Stomach (tissue), 9 donors: ENCODE data around the gene ATP9A. TPM values are rescaled to one million over a fixed set of nuclear protein-coding genes. Genes with fewer than 3 reads are reported as not detected.

Source experiments
- DNase-seq, 2 donors: peaks; one replicate each; pipeline versions ENCODE4 v3.0.0 to v3.0.0-alpha.2; 2013 to 2019
- H3K27ac ChIP-seq, 5 donors: fragments of 200-600 bp in 4 of 5; sonication (generic) in 4 of 5; one replicate each; pipeline ENCODE4 v1.5.1; 2013 to 2019; ENCODE audit warnings: mild to moderate bottlenecking in 1 of 5, moderate library complexity in 1 of 5
- H3K27me3 ChIP-seq, 3 donors: fragments of 200-600 bp; sonication (generic); one replicate each; pipeline ENCODE4 v1.5.1; 2017 to 2019; ENCODE audit warnings: mixed run types in 1 of 3
- H3K36me3 ChIP-seq, 4 donors: fragments of 200-600 bp; sonication (generic); 1 replicate in 3 of 4; 2 replicates in 1 of 4; pipeline ENCODE4 v1.5.1; 2016 to 2019
- H3K4me1 ChIP-seq, 4 donors: fragments of 200-600 bp; sonication (generic); one replicate each; pipeline ENCODE4 v1.5.1; 2016 to 2019
- H3K4me3 ChIP-seq, 4 donors: fragments of 200-600 bp; sonication (generic) in 3 of 4; one replicate each; pipeline ENCODE4 v1.5.1; 2016 to 2019; ENCODE audit warnings: mild to moderate bottlenecking in 1 of 4
- H3K9me3 ChIP-seq, 4 donors: fragments of 200-600 bp; sonication (generic); one replicate each; pipeline ENCODE4 v1.5.1; 2016 to 2019
- CTCF ChIP-seq, 7 experiments: fragments of 450-650 bp in 4 of 7; fragments of 200-600 bp in 3 of 7; sonication (generic) in 3 of 7; IDR thresholded peaks; one replicate each; pipeline ENCODE4 v1.5.1; 2016 to 2019; ENCODE audit warnings: antibody characterized with exemption in 7 of 7, control low read depth in 2 of 7, mild to moderate bottlenecking in 1 of 7
- EP300 ChIP-seq: sonication (generic); formaldehyde crosslinking; IDR thresholded peaks from one replicate; pipeline ENCODE4 v1.6.1; 2017; ENCODE audit warnings: antibody characterized with exemption
- POLR2A ChIP-seq, 4 donors: fragments of 450-650 bp; IDR thresholded peaks; one replicate each; pipeline ENCODE4 v1.6.1; 2016; ENCODE audit warnings: antibody characterized with exemption in 4 of 4, control low read depth in 2 of 4, mild to moderate bottlenecking in 1 of 4, moderate library complexity in 1 of 4
- POLR2AphosphoS5 ChIP-seq, 3 donors: sonication (generic); formaldehyde crosslinking; IDR thresholded peaks; one replicate each; pipeline ENCODE4 v1.6.1; 2016; ENCODE audit warnings: antibody characterized with exemption in 3 of 3
- WGBS, 5 donors: extraction: QIAGEN DNeasy Blood & Tissue Kit in 3 of 5; methylation state at CpG; one replicate each; pipeline versions ENCODE4 v1.1.5 to v1.1.7; 2013 to 2018; 5-methylcytosine and 5-hydroxymethylcytosine counted together
- intact Hi-C: fragments of 100-400 bp; cut with DNase I; formaldehyde crosslinking; loops from one replicate; pipeline ENCODE4 v1.15.1; 2023; ENCODE audit warnings: low total_unique reads
- polyA plus RNA-seq, 3 donors: library from polyadenylated mRNA; stranded (reverse); fragments of 200-250 nt; gene quantifications; one replicate each; pipeline ENCODE4 v1.2.3, GENCODE V29; 2013
- total RNA-seq, 5 donors: library from RNA; depleted of rRNA; stranded (reverse); fragments of >200 nt; gene quantifications; one replicate each; pipeline versions ENCODE4 v1.1.0 to v1.2.3, GENCODE V29; 2014 to 2016
- donor health status: healthy with polysubstance abuse.
- donor health status: Bipolar disorder and iron deficiency.
- donor health status: healthy.

ATP9A gene
- total and polyA plus RNA-seq, 8 donors, result 3.2 to 58.9 (median 12.7) TPM

GRCh38 chr20:51812861-51813260 lies 44.7 kb upstream of the ATP9A start:
- intact Hi-C loops, result no loop called here
- Histone ChIP-seq H3K4me1 (no peaks in the 10 kb centered on the region), H3K27me3 (peaks cover 0 to 6% (median 0%) of the 10 kb centered on the region in 3 donors), H3K36me3 (no peaks in the 10 kb centered on the region), H3K4me3 (no peak overlapping the region), H3K27ac (no peak overlapping the region), H3K9me3 (no peaks in the 10 kb centered on the region)
- TF ChIP-seq EP300 (no peak), POLR2A (IDR thresholded peaks at IDR 0.05) (no peak), CTCF (IDR thresholded peaks at IDR 0.05) (no peak), POLR2AphosphoS5 (IDR thresholded peaks at IDR 0.05) (no peak)
- no peak for DNase-seq
- 82 to 90% (median 84%) methylated on average over 4 of the region's 4 CpGs for WGBS, 5 donors

- H3K27ac ChIP-seq, result no peak overlapping the region
- H3K27me3 ChIP-seq, result peaks cover 0 to 6% (median 0%) of the 10 kb centered on the region in 3 donors
- 60 to 76% (median 65%) methylated on average over 8 of the region's 8 CpGs for WGBS, 5 donors
- H3K36me3 ChIP-seq, result no peaks in the 10 kb centered on the region
- no peaks in the 10 kb centered on the region for H3K4me1 ChIP-seq
- no peak overlapping the region for H3K4me3 ChIP-seq
- intact Hi-C loops, result no loop called here
- no peaks in the 10 kb centered on the region for H3K9me3 ChIP-seq
- no peak for TF ChIP-seq POLR2A (IDR thresholded peaks at IDR 0.05)
- no peak for TF ChIP-seq CTCF (IDR thresholded peaks at IDR 0.05)
- DNase-seq, result no peak
Observed at GRCh38 chr20:51811514-51812128, 43.4 kb upstream of the ATP9A start.

GRCh38 chr20:51811042-51811355 lies 42.8 kb upstream of the ATP9A start:
- no peak for DNase-seq
- no peaks in the 10 kb centered on the region for H3K4me1 ChIP-seq
- no peak overlapping the region for H3K4me3 ChIP-seq
- H3K27ac ChIP-seq, result no peak overlapping the region
- H3K36me3 ChIP-seq, result no peaks in the 10 kb centered on the region
- peaks cover 0 to 6% (median 0%) of the 10 kb centered on the region in 3 donors for H3K27me3 ChIP-seq
- 72 to 83% (median 79%) methylated on average over 3 of the region's 3 CpGs for WGBS, 5 donors
- intact Hi-C loops, result no loop called here
- H3K9me3 ChIP-seq, result no peaks in the 10 kb centered on the region
- no peak for TF ChIP-seq EP300
- no peak for TF ChIP-seq POLR2A (IDR thresholded peaks at IDR 0.05)
- no peak for TF ChIP-seq CTCF (IDR thresholded peaks at IDR 0.05)

GRCh38 chr20:51810155-51811041 lies 42.2 kb upstream of the ATP9A start:
- intact Hi-C loops, result no loop called here
- Histone ChIP-seq H3K4me1 (no peaks in the 10 kb centered on the region), H3K4me3 (no peak overlapping the region), H3K9me3 (no peaks in the 10 kb centered on the region), H3K27ac (no peak overlapping the region), H3K27me3 (peaks cover 0 to 6% (median 0%) of the 10 kb centered on the region in 3 donors), H3K36me3 (no peaks in the 10 kb centered on the region)
- no peak for TF ChIP-seq POLR2A (IDR thresholded peaks at IDR 0.05)
- TF ChIP-seq POLR2AphosphoS5 (IDR thresholded peaks at IDR 0.05), result no peak
- no peak for TF ChIP-seq CTCF (IDR thresholded peaks at IDR 0.05)
- TF ChIP-seq EP300, result no peak
- no peak for DNase-seq
- WGBS, 5 donors, result 83 to 86% (median 84%) methylated on average over 13 of the region's 13 CpGs
